ENCODE data around the gene USH2A. TPM values are rescaled to one million over a fixed set of nuclear protein-coding genes. Genes with fewer than 3 reads are reported as not detected.

USH2A gene
- total RNA-seq, 1 donor from 2014 or later, result 2.2 TPM

- DNase-seq (ENCODE audit: low spot score), result no peak
Observed at GRCh38 chr1:215719552-215719951, 703.7 kb downstream of the USH2A start.

DNA sequence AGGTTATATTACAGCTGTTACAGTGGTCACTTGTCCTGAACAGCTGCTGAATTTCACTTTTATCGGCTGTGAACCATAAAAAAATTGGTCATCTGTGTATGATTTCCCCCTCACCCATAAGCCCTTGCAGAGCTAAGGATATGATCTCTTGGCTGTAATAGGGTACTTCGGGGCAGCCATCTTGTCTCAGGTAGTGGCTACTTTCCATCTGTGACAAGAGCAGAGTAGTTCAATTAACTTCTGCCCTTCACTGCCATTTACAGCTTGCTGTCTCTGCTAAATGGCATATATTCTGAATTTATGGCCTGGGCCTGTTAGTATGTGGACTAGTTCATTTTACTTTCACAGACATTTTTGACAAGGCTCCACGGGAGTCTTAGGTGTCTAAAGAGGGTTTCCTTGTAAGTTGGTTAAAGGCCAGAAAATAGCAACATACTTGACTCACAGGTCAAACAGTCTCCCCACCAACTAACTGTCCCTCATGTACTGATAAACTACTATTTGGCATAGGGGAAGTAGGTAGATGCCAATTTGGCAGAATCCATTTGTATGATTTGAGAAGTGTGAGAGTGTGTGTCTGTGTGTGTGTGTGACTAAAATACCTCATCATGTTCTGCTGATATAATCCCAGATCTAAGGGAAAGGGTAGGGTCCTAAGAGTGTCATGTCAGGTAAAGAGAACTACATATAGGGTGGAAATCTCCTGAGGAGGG lies 704.5 kb downstream of the USH2A start:
- DNase-seq (ENCODE audit: low spot score), result no peak

DNA sequence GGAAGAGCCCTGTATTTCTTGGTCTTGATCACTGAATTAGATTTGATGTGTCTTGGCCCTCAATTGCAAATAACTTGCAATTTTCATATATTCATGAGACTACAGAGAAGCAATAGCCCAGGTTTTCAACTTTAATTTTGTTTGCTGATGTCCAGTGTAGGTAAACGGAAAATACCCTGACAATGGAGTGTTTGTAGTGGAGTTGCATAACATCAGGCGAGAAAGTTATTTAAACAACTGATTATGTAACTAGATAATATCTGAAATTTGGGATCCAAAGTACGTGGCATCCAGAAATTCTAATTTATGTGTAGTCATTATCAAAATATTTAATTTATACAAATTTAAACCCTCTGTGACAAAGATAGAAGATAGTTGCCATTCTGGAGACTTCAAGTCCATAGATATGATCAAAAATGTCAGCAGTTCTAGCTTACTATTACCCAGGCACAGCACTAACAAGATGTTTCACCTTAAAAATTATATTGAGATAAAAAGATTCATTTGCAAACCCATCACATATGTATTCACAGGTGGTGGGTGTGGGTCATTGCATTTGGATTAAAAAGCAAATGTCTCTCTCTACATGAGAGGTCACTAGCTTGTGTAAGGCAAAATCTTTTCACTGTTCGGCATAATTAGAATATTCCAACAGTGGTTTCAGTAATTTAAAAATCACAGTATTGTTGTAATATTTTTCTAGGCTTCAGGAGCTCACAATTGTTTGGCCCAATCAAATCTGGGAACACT lies 705.4 kb downstream of the USH2A start:
- no peak for DNase-seq (ENCODE audit: low spot score)

- DNase-seq (ENCODE audit: low spot score), result no peak
Observed at GRCh38 chr1:215710899-215711225, 712.4 kb downstream of the USH2A start.

DNA sequence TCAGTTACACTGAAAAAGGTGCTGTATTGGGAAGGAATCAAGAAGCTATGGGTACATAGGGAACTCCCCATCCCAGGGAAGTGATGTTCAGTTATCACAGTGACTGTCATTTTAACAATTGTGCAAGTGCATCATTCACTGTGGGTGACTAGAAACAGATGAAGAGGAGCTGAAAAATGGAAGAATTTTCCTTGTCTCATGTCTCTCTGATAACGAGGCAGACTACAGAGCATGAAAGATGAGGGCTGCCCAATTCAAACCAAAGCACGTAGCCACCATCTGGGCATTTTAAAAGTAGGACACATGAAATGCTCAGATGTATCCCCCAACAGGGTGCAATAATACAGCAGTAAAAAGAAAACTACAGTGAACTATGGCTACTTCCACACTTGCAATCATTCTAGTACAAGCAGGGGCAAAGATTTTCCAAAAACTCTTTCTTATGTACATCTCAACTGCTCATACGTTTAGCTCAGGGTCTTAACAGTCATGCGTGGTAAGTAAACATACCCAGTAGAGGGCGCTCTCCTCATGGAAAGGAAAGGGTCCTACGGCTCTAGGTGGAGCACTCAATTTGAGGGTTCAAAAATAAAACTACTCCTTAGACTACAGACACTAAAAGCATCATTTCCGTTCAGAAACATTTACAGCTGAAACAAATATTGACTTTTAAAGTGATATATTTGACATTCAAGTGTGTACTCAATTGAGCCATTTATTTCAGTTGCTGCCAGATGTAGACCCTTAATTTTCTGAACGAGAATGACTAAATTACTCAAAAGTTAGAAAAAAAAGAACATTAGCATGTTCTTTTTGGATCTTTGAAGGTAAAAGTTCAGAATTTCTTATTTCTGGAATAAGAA lies 713.0 kb downstream of the USH2A start:
- DNase-seq (ENCODE audit: low spot score), result peak; percentile 3

DNA sequence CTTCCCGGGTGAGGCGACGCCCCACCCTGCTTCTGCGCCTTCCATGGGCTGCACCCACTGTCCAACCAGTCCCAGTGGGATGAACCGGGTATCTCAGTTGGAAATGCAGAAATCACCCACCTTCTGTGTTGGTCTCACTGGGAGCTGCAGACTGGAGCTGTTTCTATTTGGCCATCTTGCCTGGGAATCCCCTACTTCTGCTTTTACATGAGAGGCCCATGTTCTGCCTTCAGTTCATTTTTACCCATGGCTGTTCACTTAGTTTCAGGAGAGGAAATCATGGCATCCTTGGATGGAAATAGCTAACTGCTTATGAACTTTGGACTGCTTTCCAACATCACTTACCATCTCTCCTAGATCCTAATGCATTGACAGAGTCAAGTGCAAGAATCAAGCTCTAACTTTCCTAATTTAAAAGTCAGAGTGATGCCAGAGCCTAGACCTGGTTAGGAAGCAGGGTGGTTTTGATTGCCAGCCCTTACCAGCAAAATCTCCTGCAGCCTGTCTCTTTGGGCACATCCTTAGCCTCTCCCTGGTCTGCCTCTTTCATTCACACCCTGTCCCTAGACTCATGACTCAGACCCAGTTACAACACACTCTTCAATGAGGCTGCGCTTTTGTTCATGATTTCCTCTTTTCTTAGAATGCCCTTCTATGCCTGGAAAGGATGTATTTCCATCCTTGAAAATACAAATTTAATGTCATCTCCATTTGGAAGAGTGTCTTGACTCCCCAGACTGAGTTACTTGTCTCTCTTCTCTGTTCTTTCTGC lies 719.0 kb downstream of the USH2A start:
- no peak for DNase-seq (ENCODE audit: low spot score)

DNA sequence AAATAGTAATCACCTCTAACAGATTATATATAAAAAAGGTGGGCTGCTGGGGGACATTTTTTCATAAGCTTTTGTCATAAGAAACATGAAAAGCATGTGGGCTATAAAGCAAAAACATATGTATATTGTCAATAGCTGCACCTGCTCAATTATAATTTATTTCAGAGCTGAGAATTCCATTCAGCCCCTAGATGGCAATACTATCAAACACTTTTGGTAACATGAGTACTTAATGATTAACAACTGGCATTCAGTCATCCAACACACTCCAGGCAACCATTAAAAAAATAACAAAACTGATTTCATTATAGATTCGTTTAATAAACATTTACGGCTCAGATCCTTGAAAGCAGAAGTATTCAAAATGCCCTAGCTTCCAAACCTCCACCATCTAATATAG lies 741.0 kb downstream of the USH2A start:
- no peak for DNase-seq (ENCODE audit: low spot score)

DNA sequence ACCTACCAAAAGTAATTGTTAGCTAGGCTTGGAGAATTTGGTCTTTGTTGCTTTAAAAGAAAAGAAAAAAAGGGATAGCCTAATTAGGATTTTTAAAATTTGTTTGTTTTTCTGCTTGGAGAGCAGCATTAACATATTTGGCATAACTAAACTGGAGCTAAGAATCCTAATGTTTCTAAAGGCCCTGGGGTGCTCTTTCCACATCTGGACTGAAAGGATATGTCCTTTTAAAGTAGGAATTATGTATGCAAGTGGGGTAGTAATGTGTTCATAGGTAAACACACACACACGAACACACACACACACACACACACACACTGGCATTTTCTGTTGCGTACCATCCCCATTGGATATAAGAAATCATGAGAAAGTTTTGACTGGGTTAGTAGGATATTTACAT lies 742.2 kb downstream of the USH2A start:
- no peak for DNase-seq (ENCODE audit: low spot score)

GRCh38 chr1:215679231-215679630 lies 744.0 kb downstream of the USH2A start:
- no peak for DNase-seq (ENCODE audit: low spot score)

DNA sequence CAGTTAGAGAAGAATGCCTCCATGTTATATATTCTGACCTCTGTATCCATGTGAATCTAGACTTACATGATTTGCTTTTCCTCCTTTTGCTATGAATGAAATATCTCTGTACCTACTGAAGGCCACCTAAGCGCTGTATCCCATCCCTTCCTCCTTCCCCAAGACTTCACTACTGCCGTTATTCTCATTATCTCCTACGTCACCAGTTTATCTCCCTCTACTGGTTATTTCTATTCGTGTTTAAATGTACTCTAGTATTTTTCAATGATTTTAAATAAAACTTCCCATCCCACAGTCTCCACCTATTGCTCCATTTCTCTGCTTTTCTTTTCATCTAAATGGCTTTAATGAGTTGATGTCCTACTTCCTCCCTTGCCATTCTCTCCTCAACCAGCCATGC lies 746.1 kb downstream of the USH2A start:
- no peak for DNase-seq (ENCODE audit: low spot score)

DNA sequence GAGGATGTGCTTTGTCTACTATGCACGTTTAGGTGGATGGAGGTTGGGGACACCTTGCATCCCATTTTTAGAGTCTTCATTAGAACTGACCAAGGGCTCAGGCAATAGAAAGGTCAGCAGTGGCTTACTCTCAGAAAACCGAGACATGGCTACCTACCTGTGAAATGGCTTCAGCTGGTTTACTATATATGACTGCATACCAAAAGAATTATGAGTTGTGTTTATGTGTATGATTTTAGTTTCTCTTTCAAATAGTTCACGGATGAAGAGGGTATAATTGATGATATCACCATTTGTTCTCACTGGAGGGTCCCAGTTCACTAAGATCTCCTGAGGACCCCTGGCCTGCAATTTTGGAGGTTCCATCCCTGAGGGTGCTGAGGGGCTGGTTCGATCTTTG lies 749.3 kb downstream of the USH2A start:
- DNase-seq (ENCODE audit: low spot score), result no peak

DNA sequence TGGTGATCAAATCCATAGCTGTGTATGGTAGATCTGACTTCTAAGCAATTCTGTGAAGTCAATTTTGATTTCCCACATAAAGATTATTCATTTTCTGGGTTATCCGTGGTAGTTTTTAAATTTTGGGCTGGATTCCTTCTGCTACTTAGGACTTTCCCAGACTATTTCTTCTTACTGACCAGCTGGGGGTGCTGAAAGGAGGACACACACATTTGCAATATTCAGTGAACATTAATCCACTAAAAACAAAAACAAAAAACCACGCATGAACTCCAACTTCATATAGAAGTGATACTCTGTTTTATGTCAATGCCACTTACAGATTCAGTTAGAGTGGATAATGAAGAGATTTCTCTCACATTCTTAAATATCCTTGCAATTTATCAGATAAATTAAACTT lies 750.8 kb downstream of the USH2A start:
- no peak for DNase-seq (ENCODE audit: low spot score)

- DNase-seq (ENCODE audit: low spot score), result peak; percentile 33
Observed at GRCh38 chr1:215669806-215670491, 753.3 kb downstream of the USH2A start.

DNA sequence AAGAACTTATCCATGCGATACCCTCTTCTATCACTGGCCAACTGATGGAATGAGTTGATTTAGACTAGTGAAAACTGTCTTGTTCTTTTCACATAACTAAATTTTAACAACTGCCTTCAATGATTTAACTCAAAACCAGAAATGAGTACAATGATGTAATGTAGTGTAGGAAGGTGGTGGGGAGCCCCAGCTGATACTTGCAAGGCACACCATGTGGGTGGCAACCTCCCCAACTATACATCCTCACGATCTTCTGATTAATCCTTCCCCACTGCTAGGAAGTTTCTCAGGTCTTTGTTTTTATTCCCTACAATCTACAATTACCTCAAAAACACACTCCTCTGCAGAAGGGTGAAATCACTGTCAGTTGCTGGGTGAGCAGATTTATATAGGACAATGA lies 755.5 kb downstream of the USH2A start:
- DNase-seq (ENCODE audit: low spot score), result no peak

DNA sequence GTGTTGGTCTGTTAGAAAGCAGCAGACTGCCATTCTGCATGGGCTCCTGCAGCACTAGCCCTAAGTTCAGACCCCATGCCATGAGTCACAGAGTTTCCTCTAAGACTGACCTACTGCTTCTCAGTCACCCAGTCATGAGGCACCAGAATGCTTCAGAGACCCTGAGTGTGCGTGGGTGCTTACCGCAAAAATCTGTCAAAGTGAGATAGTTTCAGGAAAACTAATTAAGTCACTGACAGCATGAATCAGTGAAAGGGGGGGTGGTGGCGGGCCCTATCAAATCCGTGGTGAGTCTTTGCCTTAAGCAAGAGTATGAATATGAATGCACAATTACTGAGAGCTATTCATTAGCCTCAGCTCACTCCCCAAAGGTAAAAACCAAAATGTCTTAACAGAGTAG lies 758.0 kb downstream of the USH2A start:
- DNase-seq (ENCODE audit: low spot score), result no peak

DNA sequence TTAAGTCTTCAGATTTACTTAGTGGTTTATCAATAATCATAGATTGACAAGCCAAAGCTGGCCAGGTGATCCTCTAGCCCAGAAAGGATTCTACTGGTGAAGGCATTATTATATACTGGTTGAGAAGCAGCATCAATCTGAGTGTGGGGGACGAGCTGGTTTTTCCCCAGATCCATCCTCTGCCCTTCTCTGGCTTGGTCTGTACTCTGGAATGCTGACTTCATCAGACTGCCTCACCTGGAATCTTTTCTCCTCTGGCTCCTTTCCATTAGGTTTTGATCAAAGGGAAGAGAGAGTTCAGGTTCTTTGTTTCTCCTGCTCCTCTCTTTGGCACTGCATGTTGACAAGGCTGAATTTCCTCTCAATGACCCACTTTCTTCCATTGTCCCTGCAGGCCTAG lies 762.2 kb downstream of the USH2A start:
- DNase-seq (ENCODE audit: low spot score), result no peak

DNA sequence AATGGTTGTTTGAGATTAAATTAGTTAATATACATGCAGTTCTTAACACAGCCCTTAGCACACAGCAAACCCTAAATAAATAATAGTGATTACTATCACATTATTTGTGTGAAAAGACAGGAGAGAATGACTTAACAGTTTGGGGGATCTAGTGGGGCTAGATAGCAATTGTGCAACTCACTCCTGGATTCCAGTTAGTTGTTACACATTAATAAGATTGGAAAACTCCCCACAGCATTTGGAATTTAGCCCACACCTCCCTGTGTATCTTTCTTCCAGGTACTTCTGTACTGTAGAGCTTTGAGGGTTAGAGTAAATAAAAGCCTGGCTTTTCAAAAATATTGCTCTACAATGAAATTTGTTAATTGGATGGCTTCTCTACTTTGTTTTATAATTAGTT lies 763.0 kb downstream of the USH2A start:
- DNase-seq (ENCODE audit: low spot score), result no peak

GRCh38 chr1:215657047-215657446 lies 766.2 kb downstream of the USH2A start:
- no peak for DNase-seq (ENCODE audit: low spot score)

DNA sequence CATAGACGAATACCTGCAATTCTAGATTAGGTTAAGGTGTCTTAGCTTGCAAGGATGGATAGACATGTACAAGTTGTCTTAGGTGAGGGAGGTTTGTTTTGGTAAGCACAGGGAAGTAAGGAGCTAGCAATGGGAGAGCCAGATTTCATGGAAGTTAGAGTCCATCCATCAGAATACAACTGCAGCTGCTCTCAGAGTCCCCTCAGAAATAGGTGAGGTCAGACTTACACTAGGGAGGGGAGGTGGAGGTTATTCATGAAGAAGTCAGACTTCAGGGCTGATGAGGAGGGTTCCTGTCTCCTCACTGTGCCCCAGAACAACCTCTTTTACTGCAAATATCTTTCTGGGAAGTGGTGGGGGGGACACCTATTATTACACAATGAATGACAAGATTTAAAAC lies 770.9 kb downstream of the USH2A start:
- no peak for DNase-seq (ENCODE audit: low spot score)

DNA sequence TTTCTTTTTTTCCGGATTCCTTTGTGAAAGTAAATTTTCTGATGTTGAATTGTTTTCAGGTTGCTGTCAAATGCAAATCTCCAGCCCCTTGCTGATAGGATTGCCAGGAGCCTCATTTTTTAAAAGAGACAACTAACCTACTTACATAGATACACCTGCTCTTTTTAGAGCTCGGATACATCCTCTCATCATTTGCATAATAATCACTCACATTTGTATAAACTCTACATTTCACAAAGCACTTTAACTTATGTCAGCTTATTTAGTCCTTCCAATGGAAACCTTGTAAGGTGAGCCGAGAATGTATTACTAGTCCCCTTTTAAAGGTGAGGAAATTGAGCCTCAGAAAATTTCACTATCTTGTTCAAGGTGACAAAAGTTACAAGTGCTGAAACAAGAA lies 771.4 kb downstream of the USH2A start:
- no peak for DNase-seq (ENCODE audit: low spot score)

GRCh38 chr1:215650446-215651149 lies 772.6 kb downstream of the USH2A start:
- no peak for DNase-seq (ENCODE audit: low spot score)

All from umbilical cord (tissue), 2 donors.